Measurements from ENCODE around the gene ZNF682.

DNA sequence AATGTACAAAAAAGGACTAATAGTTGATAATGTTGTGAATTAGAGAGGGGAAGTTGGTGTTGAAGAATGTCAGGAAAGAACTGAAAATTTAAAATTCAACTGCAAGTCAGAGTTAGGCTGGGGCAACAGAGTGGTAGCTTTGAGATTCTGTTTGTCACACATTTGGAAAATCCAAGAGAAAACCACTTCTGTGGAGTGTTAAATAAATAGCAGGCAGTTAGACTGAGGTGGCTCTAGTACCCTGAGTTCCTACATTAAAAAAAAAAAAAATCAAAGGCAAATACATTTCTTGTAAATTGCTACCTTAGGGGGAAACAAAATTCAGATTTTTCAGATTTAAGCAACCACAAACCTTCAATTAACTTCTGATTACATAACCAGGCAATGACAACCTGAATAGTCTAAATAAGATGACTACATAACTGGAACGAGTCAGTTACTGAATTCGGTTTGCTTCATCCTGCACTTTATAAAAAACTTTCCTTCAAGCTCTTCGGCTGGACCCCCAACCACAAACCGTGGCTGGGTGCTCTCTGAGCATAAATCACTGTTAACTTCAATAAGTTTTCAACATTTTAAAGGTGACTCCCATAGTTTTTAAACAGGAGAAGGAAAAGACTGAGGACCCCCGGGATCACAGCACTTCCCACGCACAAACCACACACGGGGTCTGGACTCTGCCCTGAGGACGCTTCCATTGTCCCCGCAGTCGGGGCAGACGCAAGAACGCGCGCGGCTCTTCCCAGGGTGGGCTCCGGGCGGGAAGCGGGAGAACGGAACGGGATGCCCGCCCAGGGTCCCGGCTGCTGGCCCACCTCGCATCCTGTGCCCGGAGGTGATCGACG lies 725 bp downstream of the ZNF682 start:
- TF ChIP-seq POLR2AphosphoS5 (IDR thresholded peaks at IDR 0.05; ENCODE audit: low read depth, low read length) (no peak), SIN3A (IDR thresholded peaks at IDR 0.05; ENCODE audit: borderline replicate concordance, insufficient read depth, low read length) (no peak)
- TF ChIP-seq, protein P1, sequence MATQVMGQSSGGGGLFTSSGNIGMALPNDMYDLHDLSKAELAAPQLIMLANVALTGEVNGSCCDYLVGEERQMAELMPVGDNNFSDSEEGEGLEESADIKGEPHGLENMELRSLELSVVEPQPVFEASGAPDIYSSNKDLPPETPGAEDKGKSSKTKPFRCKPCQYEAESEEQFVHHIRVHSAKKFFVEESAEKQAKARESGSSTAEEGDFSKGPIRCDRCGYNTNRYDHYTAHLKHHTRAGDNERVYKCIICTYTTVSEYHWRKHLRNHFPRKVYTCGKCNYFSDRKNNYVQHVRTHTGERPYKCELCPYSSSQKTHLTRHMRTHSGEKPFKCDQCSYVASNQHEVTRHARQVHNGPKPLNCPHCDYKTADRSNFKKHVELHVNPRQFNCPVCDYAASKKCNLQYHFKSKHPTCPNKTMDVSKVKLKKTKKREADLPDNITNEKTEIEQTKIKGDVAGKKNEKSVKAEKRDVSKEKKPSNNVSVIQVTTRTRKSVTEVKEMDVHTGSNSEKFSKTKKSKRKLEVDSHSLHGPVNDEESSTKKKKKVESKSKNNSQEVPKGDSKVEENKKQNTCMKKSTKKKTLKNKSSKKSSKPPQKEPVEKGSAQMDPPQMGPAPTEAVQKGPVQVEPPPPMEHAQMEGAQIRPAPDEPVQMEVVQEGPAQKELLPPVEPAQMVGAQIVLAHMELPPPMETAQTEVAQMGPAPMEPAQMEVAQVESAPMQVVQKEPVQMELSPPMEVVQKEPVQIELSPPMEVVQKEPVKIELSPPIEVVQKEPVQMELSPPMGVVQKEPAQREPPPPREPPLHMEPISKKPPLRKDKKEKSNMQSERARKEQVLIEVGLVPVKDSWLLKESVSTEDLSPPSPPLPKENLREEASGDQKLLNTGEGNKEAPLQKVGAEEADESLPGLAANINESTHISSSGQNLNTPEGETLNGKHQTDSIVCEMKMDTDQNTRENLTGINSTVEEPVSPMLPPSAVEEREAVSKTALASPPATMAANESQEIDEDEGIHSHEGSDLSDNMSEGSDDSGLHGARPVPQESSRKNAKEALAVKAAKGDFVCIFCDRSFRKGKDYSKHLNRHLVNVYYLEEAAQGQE (IDR thresholded peaks at IDR 0.05; ENCODE audit: insufficient read depth in 1 of 2, low read depth in 2 of 2, low read length in 2 of 2): no peak

Data from PFSK-1 (cell line).